Epithelial cell of esophagus (primary cell): ENCODE results near the gene SLC66A1.
"Not testable (repeated sequence)": the region's sequence is repeated elsewhere in the genome, so short reads cannot be mapped to it uniquely, and the experiment has no call there.

ENCODE experiments used
- DNase-seq: peaks from one replicate; pipeline ENCODE4 v3.0.0; 2010; ENCODE audit warnings: low read depth
- H3K4me3 ChIP-seq: 2 replicates; pipeline ENCODE4 v1.5.1; 2011; ENCODE audit warnings: mild to moderate bottlenecking, low read length, control low read depth
- CTCF ChIP-seq: IDR thresholded peaks from 2 replicates; pipeline ENCODE4 v1.5.1; 2011; ENCODE audit warnings: low read depth, mild to moderate bottlenecking, low read length, control low read depth, inconsistent platforms; ENCODE audit not compliant: insufficient read depth; ENCODE audit errors: missing control alignments

SLC66A1 gene

GRCh38 chr1:19294638-19295037 is 17.5 kb upstream of the SLC66A1 start:
- TF ChIP-seq CTCF = no peak
- H3K4me3 ChIP-seq = no peak overlapping the region
- DNase-seq = no peak

- no peak overlapping the region for H3K4me3 ChIP-seq
- no peak for TF ChIP-seq CTCF
- DNase-seq = no peak
Measured at GRCh38 chr1:19300211-19300610, 11.9 kb upstream of the SLC66A1 start.

- not testable (repeated sequence) for H3K4me3 ChIP-seq, DNase-seq
Measured at GRCh38 chr1:19304081-19304480, 8.0 kb upstream of the SLC66A1 start.

GRCh38 chr1:19305880-19306279 is 6.2 kb upstream of the SLC66A1 start:
- H3K4me3 ChIP-seq = no peak overlapping the region
- TF ChIP-seq CTCF = no peak
- DNase-seq = no peak

GRCh38 chr1:19306941-19307340 is 5.2 kb upstream of the SLC66A1 start:
- H3K4me3 ChIP-seq = no peak overlapping the region
- no peak for DNase-seq
- no peak for TF ChIP-seq CTCF

GRCh38 chr1:19307794-19308508 is 4.2 kb upstream of the SLC66A1 start:
- TF ChIP-seq CTCF = no peak
- DNase-seq = no peak
- H3K4me3 ChIP-seq = no peak overlapping the region

GRCh38 chr1:19308509-19308907 is 3.6 kb upstream of the SLC66A1 start:
- no peak for TF ChIP-seq CTCF
- no peak overlapping the region for H3K4me3 ChIP-seq
- no peak for DNase-seq
